Measurements from ENCODE around the gene SUSD5. TPM values are rescaled to one million over a fixed set of nuclear protein-coding genes. Genes with fewer than 3 reads are reported as not detected.

SUSD5 gene
- total RNA-seq, 1 donor from 2014 or later: 2.0 TPM

DNA sequence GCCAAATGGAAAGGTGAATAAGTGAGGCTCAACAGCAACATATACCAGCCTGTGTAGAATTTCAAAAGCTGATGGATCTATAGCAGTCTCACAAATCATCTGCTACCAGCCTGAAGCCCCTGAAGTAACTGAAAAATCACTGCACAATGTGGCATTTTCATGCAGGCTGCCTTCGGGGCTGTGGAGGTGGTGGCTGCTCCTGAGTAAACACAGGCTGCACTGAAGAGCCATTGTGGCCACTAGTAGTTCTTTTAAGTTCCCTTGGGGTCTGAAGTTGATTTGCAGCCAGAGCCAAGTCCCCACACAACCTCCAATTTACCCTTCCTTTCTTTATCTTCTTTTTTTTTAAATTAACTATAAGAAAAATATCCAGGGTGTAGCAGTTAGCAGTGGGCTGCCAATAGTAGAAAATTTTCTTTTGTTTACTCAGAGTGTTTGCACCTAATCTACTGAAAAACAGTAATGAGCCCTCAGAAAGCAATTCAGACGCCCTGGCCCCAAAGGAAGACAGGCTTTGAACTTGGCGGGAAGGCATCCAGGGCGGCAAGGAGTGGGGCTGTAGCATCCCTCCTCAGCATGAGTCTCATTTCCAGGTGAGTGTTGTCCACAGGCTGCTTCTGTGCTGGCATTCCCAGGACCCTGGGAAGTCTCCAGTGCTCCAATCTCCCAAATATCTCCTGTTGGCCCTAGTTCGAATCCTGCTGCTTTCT is 13.3 kb upstream of the SUSD5 start:
- no peak for DNase-seq

DNA sequence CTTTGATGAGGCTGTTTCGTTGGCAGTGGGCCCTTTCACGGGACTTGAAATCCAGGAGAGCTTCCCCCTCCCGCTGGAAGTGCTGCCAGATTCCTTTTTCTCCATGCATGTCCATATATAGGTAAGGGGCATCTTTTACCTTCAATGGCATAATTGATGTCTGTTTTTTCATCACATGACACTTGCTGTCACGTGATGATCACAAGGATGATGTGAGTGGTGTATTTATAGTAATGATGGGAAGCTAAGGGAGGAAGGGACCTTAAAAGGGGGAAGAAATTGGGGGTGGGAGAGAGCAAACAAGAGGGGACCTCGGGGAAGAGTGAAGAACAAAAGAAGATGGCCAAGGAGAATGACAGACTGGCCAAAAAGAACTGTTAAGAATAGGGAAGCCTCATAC is 11.3 kb upstream of the SUSD5 start:
- no peak overlapping the region for H3K27ac Mint-ChIP-seq (ENCODE audit: unreplicated experiment)
- H3K4me1 Mint-ChIP-seq (ENCODE audit: low read depth, unreplicated experiment): no peaks in the 10 kb centered on the region
- no peaks in the 10 kb centered on the region for H3K36me3 Mint-ChIP-seq (ENCODE audit: unreplicated experiment)
- H3K9me3 Mint-ChIP-seq (ENCODE audit: unreplicated experiment): no peaks in the 10 kb centered on the region
- DNase-seq: no peak
- TF ChIP-seq, protein P1, sequence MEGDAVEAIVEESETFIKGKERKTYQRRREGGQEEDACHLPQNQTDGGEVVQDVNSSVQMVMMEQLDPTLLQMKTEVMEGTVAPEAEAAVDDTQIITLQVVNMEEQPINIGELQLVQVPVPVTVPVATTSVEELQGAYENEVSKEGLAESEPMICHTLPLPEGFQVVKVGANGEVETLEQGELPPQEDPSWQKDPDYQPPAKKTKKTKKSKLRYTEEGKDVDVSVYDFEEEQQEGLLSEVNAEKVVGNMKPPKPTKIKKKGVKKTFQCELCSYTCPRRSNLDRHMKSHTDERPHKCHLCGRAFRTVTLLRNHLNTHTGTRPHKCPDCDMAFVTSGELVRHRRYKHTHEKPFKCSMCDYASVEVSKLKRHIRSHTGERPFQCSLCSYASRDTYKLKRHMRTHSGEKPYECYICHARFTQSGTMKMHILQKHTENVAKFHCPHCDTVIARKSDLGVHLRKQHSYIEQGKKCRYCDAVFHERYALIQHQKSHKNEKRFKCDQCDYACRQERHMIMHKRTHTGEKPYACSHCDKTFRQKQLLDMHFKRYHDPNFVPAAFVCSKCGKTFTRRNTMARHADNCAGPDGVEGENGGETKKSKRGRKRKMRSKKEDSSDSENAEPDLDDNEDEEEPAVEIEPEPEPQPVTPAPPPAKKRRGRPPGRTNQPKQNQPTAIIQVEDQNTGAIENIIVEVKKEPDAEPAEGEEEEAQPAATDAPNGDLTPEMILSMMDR (IDR thresholded peaks at IDR 0.05; ENCODE audit: partially characterized antibody, unreplicated experiment): no peak
- H3K4me3 Mint-ChIP-seq (ENCODE audit: unreplicated experiment): no peak overlapping the region
- H3K27me3 Mint-ChIP-seq (ENCODE audit: unreplicated experiment): no peaks in the 10 kb centered on the region

More for the DNA sequence above, 13.3 kb upstream of the SUSD5 start:
- Mint-ChIP-seq H3K27me3 (ENCODE audit: unreplicated experiment) (no peaks in the 10 kb centered on the region), H3K4me1 (ENCODE audit: low read depth, unreplicated experiment) (no peaks in the 10 kb centered on the region), H3K9me3 (ENCODE audit: unreplicated experiment) (no peaks in the 10 kb centered on the region), H3K36me3 (ENCODE audit: unreplicated experiment) (no peaks in the 10 kb centered on the region), H3K4me3 (ENCODE audit: unreplicated experiment) (no peak overlapping the region), H3K27ac (ENCODE audit: unreplicated experiment) (no peak overlapping the region)
- TF ChIP-seq, protein P1 (IDR thresholded peaks at IDR 0.05; ENCODE audit: partially characterized antibody, unreplicated experiment): no peak

DNA sequence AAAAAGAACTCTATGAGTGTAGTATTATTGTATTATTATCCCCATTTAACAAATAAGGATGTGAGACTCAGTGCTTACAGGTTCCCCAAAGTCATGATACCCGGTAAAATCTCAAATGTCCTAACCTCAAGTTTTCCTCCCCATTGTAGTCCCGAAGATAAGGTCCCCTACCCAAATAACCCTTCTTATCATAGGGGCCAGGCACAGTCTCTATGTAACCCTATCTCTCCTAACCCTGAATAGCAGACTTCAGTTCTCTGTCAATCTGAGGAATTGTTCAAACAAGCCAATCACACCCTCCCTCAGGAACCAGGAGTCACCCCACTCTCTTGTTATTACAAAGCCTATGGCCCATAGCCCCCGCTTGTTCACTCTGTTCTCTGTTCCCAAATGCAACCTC is 10.5 kb upstream of the SUSD5 start:
- Mint-ChIP-seq H3K9me3 (ENCODE audit: unreplicated experiment) (no peaks in the 10 kb centered on the region), H3K4me3 (ENCODE audit: unreplicated experiment) (no peak overlapping the region), H3K36me3 (ENCODE audit: unreplicated experiment) (no peaks in the 10 kb centered on the region), H3K4me1 (ENCODE audit: low read depth, unreplicated experiment) (no peaks in the 10 kb centered on the region), H3K27me3 (ENCODE audit: unreplicated experiment) (no peaks in the 10 kb centered on the region), H3K27ac (ENCODE audit: unreplicated experiment) (no peak overlapping the region)
- DNase-seq: no peak
- TF ChIP-seq, protein P1 (IDR thresholded peaks at IDR 0.05; ENCODE audit: partially characterized antibody, unreplicated experiment): no peak

DNA sequence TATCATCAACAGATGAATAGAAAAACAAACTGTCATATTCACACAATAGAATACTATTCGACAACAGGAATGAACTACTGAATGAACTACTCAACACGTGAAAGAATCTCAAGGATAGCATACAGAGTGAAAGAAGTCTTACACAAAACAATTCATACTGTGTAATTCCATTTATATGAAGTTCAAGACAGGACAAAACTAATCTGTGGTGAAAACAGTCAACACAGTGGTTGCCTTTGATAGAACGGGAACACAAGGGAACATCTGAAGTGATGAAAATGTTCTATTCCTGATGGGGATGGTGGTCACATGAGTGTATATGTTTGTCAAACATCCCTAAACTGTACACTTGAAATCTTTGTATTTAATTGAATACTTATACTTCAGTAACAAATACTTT is 2.6 kb upstream of the SUSD5 start:
- no peak overlapping the region for H3K27ac Mint-ChIP-seq (ENCODE audit: unreplicated experiment)
- no peak for DNase-seq
- H3K4me3 Mint-ChIP-seq (ENCODE audit: unreplicated experiment): no peak overlapping the region

DNA sequence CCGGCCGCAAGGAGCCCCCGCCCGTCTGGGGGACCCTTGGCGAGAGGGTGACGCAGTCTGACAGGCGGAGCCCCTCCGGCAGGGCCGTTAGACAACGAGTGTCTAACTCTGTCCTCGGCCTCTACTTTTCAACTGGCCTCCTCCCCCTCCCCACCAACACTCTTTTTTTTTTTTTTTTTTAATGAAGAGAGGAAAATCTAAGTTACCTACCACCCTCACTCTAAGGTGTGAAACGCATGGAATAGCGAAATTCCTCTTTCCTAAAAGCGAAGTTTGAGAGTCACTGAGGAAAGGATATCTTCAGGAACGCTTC is 521 bp upstream of the SUSD5 start:
- H3K4me1 Mint-ChIP-seq (ENCODE audit: low read depth, unreplicated experiment): no peaks in the 10 kb centered on the region
- H3K4me3 Mint-ChIP-seq (ENCODE audit: unreplicated experiment): peak overlapping the region; percentile 85
- DNase-seq: no peak
- TF ChIP-seq, protein P1 (IDR thresholded peaks at IDR 0.05; ENCODE audit: partially characterized antibody, unreplicated experiment): no peak
- H3K27me3 Mint-ChIP-seq (ENCODE audit: unreplicated experiment): peaks cover 20% of the 10 kb centered on the region
- peaks cover 7% of the 10 kb centered on the region for H3K9me3 Mint-ChIP-seq (ENCODE audit: unreplicated experiment)
- no peak overlapping the region for H3K27ac Mint-ChIP-seq (ENCODE audit: unreplicated experiment)
- peaks cover 4% of the 10 kb centered on the region for H3K36me3 Mint-ChIP-seq (ENCODE audit: unreplicated experiment)

More for the DNA sequence above, 2.6 kb upstream of the SUSD5 start:
- peaks cover 4% of the 10 kb centered on the region for H3K36me3 Mint-ChIP-seq (ENCODE audit: unreplicated experiment)
- peaks cover 13% of the 10 kb centered on the region for H3K27me3 Mint-ChIP-seq (ENCODE audit: unreplicated experiment)
- TF ChIP-seq, protein P1 (IDR thresholded peaks at IDR 0.05; ENCODE audit: partially characterized antibody, unreplicated experiment): no peak
- no peaks in the 10 kb centered on the region for H3K4me1 Mint-ChIP-seq (ENCODE audit: low read depth, unreplicated experiment)
- H3K9me3 Mint-ChIP-seq (ENCODE audit: unreplicated experiment): peaks cover 7% of the 10 kb centered on the region

Measured in glutamatergic neuron (in vitro differentiated cells).